Measurements from ENCODE around the gene NFYC.

NFYC gene

GRCh38 chr1:40691538-40692428, at the start of gene NFYC:
Gene NFYC (plus strand): TSS chr1:40691704. CDS start chr1:40738844, 47,140 bp downstream.
- DNase-seq, result peak; percentile 100

GRCh38 chr1:40645118-40645680, 46.3 kb upstream of the NFYC start:
- no peak for DNase-seq

GRCh38 chr1:40646315-40646714, 45.2 kb upstream of the NFYC start:
- DNase-seq, result no peak

- DNase-seq, result no peak
These were observed 43.3 kb upstream of the NFYC start for GRCh38 chr1:40648200-40648599.

- peak; percentile 27 for DNase-seq
These were observed 42.4 kb upstream of the NFYC start for GRCh38 chr1:40648928-40649591.

- DNase-seq, result no peak
These were observed 41.9 kb upstream of the NFYC start for GRCh38 chr1:40649592-40649930.

GRCh38 chr1:40650075-40650474, 41.4 kb upstream of the NFYC start:
- peak; percentile 38 for DNase-seq

GRCh38 chr1:40651138-40651857, 40.2 kb upstream of the NFYC start:
- DNase-seq, result peak; percentile 84

- no peak for DNase-seq
These were observed 39.0 kb upstream of the NFYC start for GRCh38 chr1:40652468-40652867.

- DNase-seq, result no peak
These were observed 38.5 kb upstream of the NFYC start for GRCh38 chr1:40652979-40653378.

GRCh38 chr1:40653851-40654537, 37.5 kb upstream of the NFYC start:
- no peak for DNase-seq

GRCh38 chr1:40657046-40657445, 34.5 kb upstream of the NFYC start:
- no peak for DNase-seq

- DNase-seq, result no peak
These were observed 32.5 kb upstream of the NFYC start for GRCh38 chr1:40658751-40659648.

- no peak for DNase-seq
These were observed 31.9 kb upstream of the NFYC start for GRCh38 chr1:40659649-40659947.

- no peak for DNase-seq
These were observed 29.8 kb upstream of the NFYC start for GRCh38 chr1:40661678-40662077.

GRCh38 chr1:40662151-40662550, 29.4 kb upstream of the NFYC start:
- DNase-seq, result no peak

GRCh38 chr1:40662864-40663263, 28.6 kb upstream of the NFYC start:
- DNase-seq, result peak; percentile 49

GRCh38 chr1:40663324-40664166, 28.0 kb upstream of the NFYC start:
- DNase-seq, result no peak

GRCh38 chr1:40664167-40664537, 27.4 kb upstream of the NFYC start:
- DNase-seq, result no peak

- DNase-seq, result peak; percentile 24
These were observed 26.7 kb upstream of the NFYC start for GRCh38 chr1:40664791-40665190.

All from DMS53 (cell line).